Right lobe of liver (tissue), 4 donors: ENCODE data around the gene IL4I1.

Experiments
- POLR2A ChIP-seq: fragments of 450-650 bp; IDR thresholded peaks from one replicate; pipeline ENCODE4 v1.6.1; 2017; ENCODE audit warnings: antibody characterized with exemption, mild to moderate bottlenecking
- TF ChIP-seq, protein P1 (sequence below), 4 donors: fragments of 200-600 bp in 3 of 4; fragments of 450-650 bp in 1 of 4; IDR thresholded peaks; one replicate each; pipeline versions ENCODE4 v1.5.1 to v1.8.0; 2016 to 2022; ENCODE audit warnings: antibody characterized with exemption in 4 of 4, mild to moderate bottlenecking in 2 of 4
- donor health status: DM: no; HTN: no; CAD: no.
- donor health status: DM: no; HTN: no; CAD: no.
- donor health status: DM: no; HTN: yes; CAD: no.

DNA sequence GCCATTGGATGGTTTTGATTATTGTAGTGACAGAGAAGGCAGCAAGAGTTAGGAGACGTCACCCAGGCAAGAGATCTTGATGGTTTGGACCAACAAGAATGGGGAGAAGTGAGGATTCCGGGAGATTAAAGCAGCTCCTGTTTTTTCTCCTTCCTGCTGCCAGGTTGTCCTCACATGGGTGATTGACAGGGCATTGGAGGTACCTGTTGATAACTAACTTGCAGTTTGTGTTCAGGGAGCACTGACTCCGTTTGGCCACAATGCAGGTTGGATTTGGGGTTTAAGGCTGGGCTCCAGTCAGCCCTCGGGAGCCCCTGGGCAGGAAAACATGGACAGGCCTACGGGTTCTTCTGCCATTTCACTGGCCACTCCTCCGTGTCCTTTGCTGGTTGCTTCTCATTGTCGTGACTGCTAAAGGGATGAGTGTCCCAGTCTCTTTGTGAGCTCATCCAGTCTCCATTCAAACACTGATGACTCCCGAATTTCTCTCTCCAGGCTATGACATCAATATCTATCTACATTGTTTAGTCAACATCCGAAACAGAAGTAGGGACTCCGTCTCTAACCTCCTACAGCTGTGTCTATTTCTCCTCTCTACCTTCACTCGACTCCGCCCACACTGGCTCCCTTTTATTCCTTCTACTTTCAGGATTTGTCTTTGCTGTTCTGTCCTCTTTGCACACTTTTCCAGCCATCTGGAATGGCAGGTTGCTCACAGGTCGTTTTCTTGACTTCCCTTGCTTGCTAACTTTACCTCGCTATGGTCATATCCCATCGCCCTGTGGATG, 47.1 kb downstream of the IL4I1 start:
- TF ChIP-seq, protein P1, sequence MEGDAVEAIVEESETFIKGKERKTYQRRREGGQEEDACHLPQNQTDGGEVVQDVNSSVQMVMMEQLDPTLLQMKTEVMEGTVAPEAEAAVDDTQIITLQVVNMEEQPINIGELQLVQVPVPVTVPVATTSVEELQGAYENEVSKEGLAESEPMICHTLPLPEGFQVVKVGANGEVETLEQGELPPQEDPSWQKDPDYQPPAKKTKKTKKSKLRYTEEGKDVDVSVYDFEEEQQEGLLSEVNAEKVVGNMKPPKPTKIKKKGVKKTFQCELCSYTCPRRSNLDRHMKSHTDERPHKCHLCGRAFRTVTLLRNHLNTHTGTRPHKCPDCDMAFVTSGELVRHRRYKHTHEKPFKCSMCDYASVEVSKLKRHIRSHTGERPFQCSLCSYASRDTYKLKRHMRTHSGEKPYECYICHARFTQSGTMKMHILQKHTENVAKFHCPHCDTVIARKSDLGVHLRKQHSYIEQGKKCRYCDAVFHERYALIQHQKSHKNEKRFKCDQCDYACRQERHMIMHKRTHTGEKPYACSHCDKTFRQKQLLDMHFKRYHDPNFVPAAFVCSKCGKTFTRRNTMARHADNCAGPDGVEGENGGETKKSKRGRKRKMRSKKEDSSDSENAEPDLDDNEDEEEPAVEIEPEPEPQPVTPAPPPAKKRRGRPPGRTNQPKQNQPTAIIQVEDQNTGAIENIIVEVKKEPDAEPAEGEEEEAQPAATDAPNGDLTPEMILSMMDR (IDR thresholded peaks at IDR 0.05): no peak
- TF ChIP-seq POLR2A: no peak
